HEK293 (cell line): Measurements from ENCODE around the gene THAP4.

ENCODE experiments used
- CTCF ChIP-seq: fragments of 450-650 bp; formaldehyde crosslinking; IDR thresholded peaks from 2 replicates; pipeline ENCODE4 v1.5.1; 2016; ENCODE audit warnings: missing biosample characterization, missing genetic modification characterization
- GLI4 ChIP-seq: fragments of 450-650 bp; formaldehyde crosslinking; IDR thresholded peaks from 2 replicates; pipeline ENCODE4 v1.5.1; 2016; ENCODE audit warnings: missing biosample characterization, missing genetic modification characterization
- PRDM4 ChIP-seq: fragments of 450-650 bp; formaldehyde crosslinking; IDR thresholded peaks from 2 replicates; pipeline ENCODE4 v1.5.1; 2017; ENCODE audit warnings: missing biosample characterization, missing genetic modification characterization
- ZBTB11 ChIP-seq: fragments of 450-650 bp; formaldehyde crosslinking; conservative IDR thresholded peaks from 2 replicates; pipeline ENCODE4 v1.5.1; 2016; ENCODE audit warnings: low read depth, missing biosample characterization, missing genetic modification characterization
- ZFP37 ChIP-seq: fragments of 450-650 bp; formaldehyde crosslinking; IDR thresholded peaks from 2 replicates; pipeline ENCODE4 v1.5.1; 2016; ENCODE audit warnings: missing biosample characterization, missing genetic modification characterization
- ZFP69B ChIP-seq: fragments of 450-650 bp; formaldehyde crosslinking; IDR thresholded peaks from 2 replicates; pipeline ENCODE4 v1.5.1; 2016; ENCODE audit warnings: missing biosample characterization, missing genetic modification characterization
- ZNF223 ChIP-seq: fragments of 450-650 bp; formaldehyde crosslinking; IDR thresholded peaks from 2 replicates; pipeline ENCODE4 v1.5.1; 2016; ENCODE audit warnings: missing biosample characterization, missing genetic modification characterization
- ZNF274 ChIP-seq, 2 experiments: fragments of 200-500 bp in 1 of 2; fragments of 450-650 bp in 1 of 2; sonication (Bioruptor generic) in 1 of 2; formaldehyde crosslinking in 1 of 2; IDR thresholded peaks; 2 replicates each; pipeline versions ENCODE4 v1.5.1 to v1.6.1; 2014 to 2016; ENCODE audit warnings: borderline replicate concordance in 1 of 2, inconsistent platforms in 1 of 2, low read length in 1 of 2, missing biosample characterization in 1 of 2, missing genetic modification characterization in 1 of 2
- ZNF549 ChIP-seq: fragments of 450-650 bp; IDR thresholded peaks from 2 replicates; pipeline ENCODE4 v1.5.1; 2018; ENCODE audit warnings: missing biosample characterization, missing genetic modification characterization, mild to moderate bottlenecking, inconsistent platforms, moderate library complexity
- ZNF654 ChIP-seq: fragments of 450-650 bp; formaldehyde crosslinking; IDR thresholded peaks from 2 replicates; pipeline ENCODE4 v1.5.1; 2016; ENCODE audit warnings: low read depth, missing biosample characterization, missing genetic modification characterization
- ZNF658 ChIP-seq: fragments of 450-650 bp; formaldehyde crosslinking; IDR thresholded peaks from 2 replicates; pipeline ENCODE4; 2016; ENCODE audit warnings: missing biosample characterization, missing genetic modification characterization

GRCh38 chr2:241535871-241536655 is 100.9 kb downstream of the THAP4 start:
- TF ChIP-seq CTCF (tag by site-specific recombination) (no peak), GLI4 (tag by site-specific recombination) (no peak), ZFP37 (no peak), ZNF223 (tag by site-specific recombination) (no peak), ZNF274 (IDR thresholded peaks at IDR 0.05; ENCODE audit: low read length) (no peak), ZNF274 (tag by site-specific recombination; IDR thresholded peaks at IDR 0.05; ENCODE audit: borderline replicate concordance) (no peak), ZNF654 (tag by site-specific recombination) (no peak), ZFP69B (tag by site-specific recombination) (no peak), ZNF549 (no peak), ZNF658 (tag by site-specific recombination) (no peak), PRDM4 (tag by site-specific recombination) (no peak), ZBTB11 (tag by site-specific recombination) (no peak)
